Stimulated activated CD8-positive, alpha-beta memory T cell treated with anti-CD3 and anti-CD28 coated beads, Interleukin-4, amount 100 ng/mL, for 4 hours (primary cell): Measurements from ENCODE around the gene ZNF786.
"Not testable (repeated sequence)": the region's sequence is repeated elsewhere in the genome, so short reads cannot be mapped to it uniquely, and the experiment has no call there.

Experiments
- DNase-seq, 2 donors: peaks; one replicate each; pipeline ENCODE4 v3.0.0-alpha.2; 2020; ENCODE audit warnings: low read depth in 2 of 2, low spot score in 1 of 2

Gene ZNF786, protein sequence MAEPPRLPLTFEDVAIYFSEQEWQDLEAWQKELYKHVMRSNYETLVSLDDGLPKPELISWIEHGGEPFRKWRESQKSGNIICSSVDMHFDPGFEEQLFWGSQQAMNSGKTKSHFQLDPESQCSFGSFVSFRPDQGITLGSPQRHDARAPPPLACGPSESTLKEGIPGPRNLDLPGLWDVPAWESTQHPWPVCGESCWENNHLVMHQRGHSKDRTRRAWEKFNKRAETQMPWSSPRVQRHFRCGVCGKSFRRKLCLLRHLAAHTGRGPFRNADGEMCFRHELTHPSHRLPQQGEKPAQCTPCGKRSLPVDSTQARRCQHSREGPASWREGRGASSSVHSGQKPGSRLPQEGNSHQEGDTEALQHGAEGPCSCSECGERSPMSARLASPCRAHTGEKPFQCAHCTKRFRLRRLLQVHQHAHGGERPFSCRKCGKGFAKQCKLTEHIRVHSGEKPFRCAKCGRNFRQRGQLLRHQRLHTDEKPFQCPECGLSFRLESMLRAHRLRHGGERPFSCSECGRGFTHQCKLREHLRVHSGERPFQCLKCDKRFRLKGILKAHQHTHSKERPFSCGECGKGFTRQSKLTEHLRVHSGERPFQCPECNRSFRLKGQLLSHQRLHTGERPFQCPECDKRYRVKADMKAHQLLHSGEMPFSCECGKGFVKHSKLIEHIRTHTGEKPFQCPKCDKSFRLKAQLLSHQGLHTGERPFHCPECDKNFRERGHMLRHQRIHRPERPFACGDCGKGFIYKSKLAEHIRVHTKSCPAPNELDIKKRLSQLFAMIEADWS

DNA sequence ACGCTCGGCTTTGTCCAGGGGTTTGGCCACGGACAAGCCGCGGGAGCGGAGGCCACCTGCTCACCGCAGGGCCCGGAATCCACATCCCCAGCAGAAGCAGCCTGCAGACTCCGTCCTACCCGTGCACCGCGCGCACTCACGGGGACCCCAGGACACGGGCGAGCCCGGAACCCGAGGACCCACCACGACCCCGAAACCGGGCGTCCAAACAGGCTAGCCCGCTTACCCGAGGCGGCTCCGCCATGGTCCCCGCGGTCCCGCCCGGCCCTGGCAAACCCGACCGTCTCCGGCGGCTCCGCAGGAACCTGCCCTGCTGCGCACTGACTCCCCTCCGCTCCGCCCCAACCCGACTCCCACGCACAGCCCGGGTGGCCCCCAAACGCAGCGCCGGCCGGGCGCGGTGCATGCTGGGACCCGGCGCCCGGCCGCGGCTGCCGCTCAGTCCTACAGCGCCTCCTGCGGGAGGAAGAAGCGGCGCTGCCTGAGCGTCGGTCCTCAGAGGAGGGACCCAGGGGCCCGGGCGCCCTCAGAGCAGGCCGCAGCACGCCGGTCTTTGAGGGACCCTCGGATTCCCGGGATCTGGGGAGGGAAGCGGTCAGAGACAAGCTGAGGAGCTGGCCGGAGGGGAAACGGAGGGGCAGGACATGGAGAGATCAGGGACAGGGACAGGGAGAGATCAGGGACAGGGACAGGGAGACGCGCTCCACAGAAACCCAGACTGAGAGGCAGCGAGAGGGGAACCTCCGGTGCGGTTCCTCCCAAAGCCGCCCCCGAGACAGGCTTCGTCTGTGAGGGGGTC is at the start of gene ZNF786:
ZNF786 (minus strand) TSS at position 322 of the 799 bp plus-strand sequence; CDS start at position 244, 78 bp downstream.
- peak; percentile 82 to 93 for DNase-seq

DNA sequence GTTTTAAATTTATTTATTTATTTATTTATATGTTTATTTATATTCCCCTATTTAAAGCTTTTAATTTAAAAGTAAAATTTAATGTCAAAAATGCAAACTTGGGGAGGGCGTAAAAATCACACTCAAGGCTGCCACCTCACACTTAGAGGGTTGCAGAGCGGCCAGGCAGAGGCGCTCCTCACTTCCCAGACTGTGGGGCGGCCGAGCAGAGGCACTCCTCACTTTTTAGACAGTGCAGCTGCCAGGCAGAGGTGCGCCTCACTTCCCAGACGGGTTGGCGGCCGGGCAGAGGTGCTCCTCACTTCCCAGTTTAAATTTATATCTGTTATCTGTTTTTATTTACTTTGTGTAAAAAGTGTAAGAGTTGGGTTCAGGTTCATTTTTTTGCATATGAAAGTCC is 45.6 kb upstream of the ZNF786 start:
- DNase-seq, result no peak

DNA sequence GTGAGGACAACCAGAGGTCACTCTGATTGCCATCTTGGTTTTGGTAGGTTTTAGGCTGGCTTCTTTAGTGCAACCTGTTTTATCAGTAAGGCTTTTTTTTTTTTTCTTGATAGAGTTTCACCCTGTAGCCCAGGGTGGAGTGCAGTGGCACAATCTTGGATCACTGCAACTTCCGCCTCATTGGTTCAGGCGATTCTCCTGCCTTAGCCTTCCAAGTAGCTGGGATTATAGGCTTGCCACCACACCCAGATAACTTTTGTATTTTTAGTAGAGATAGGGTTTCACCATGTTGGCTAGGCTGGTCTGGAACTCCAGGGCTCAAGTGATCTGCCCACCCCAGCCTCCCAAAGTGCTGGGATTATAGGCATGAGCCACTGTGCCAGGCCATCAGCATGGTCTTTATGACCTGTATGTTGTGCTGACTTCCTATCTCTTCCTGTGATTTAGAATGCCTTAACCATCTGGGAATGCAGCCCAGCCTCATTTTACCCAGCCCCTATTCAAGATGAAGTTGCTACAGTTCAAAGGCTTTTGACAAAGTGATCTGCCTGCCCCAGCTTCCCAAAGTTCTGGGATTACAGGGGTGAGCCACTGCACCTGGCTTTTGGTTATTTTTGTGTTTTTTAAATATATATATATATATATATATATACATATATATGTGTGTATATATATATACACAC is 42.7 kb upstream of the ZNF786 start:
- DNase-seq, result no peak

DNA sequence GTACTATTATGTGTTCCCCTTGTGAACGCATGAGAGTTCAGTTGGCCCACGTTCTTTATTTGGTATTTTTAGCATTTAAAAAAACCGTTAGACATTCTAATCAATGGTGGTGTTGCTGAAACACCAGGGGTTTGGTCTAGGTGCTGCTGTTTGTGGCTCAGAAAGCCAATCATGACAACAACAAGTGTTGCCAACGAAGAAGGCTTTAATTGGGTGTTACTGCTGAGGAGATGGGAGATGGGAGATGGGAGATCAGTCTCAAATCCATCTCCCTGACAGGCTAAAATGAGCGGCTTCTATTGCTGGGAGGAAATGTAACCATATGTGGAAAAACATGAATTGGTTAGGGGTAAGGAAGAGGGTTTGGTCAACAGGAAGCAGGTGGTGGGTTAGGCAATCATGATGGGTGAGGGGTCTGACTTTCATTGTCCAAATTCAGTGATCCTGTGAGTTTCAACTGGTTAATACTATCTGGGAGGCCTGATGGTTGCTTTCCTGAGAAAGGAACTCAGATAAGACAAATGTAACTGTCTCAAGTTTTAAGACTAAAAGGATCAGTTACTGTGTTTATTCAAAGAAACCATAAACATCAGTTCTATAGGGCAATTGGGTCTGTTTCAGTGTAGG is 40.2 kb upstream of the ZNF786 start:
- no peak for DNase-seq

DNA sequence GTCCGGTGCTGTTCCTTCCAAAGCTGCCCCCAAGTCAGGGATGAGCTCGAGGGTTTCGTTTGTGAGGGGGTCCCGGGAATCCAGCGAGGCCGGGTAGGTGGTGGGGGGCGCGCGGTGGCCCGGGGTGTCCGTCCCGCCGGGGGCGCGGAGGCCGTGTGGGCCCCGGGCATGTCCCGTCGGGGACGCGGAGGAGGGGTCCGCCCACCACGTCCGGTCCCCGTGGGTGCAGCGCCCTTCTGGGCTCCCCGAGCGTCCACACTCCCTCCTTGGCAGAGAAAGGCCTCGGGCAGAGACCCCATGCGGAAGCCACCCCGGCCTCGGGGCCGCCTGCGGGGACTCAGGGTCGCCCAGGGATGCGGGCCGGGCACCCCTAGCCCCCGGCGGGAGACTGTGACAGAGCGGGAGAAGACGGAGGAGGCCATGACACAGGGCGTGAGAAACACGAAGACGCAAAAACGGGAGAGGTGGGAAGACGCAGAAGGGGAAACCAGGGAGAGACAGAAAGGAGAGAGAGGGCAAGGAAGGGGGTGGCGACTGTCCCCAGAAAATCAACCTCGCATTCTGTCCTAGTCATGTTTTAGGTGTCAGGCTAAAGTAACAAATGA is 36.2 kb upstream of the ZNF786 start:
- peak; percentile 24 to 60 for DNase-seq

DNA sequence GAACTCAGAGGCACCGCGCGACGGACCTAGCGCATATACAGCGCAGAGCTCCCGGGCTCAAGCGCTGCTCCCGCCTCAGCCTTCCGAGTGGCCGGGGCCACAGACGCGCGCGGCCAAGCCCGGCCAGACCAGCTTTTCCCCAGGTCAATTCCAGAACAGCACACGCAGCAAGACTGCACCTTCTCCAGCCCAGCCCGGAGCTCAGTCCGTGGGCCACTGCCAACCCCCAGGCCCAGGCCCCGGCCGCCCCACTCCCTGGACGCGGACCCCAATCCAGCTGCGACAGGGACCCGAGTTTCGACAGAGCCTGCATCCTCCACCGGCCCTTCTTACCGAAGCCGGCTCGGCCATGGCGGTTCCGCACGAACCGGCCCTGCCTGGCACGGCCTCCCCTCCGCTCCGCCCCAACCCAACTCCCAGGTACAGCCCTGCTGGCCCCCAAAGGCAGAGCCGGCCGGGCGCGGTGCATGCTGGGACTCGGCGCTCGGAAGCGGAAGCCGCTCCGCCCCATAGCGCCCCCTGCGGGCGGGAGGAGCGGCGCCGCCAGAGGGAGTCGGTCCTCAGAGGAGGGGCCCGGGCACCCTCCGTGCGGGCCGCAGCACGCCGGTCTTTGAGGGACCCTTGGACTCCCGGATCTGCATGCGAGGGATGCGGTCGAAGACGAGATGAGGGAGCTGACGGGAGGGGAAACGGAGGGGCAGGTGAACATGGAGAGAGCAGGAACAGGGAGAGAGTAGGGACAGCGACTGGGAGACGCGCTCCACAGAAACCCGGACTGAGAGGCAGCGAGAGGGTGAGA is 35.5 kb upstream of the ZNF786 start, which contains the start of gene ZNF425:
ZNF425 (minus strand) TSS at position 462 of the 799 bp plus-strand sequence; CDS start at position 351, 111 bp downstream.
- peak; percentile 85 for DNase-seq

DNA sequence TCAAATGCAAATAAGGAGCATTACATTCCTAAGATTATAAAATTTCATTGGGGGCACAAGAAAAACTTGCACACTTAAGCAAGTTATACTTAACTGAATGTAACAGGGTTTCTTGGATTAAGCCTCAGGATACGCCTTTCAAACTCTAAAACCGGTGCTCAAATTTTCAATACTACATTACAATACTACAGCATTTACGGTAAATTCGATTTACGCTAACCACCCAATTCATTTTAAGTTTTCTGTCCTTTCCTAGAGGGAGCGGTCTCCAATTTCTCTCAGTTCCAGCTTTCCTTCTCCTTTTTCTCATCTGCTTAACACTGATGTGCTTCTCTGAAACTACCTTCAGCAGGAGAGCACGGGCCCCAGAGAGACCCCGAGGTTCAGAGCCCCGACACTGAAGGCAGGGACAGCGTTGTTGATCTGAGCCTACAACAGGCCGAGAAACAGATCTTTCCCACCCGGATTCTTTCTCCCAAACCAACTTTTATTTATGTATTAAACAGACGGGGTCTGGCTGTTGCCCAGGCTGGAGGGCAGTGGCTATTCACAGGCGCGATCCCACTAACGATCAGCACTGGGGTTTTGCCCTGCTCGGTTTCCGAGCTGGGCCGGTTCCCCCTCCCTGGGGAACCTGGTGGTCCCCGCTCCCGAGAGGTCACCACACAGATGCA is 34.8 kb upstream of the ZNF786 start:
- DNase-seq, result no peak

DNA sequence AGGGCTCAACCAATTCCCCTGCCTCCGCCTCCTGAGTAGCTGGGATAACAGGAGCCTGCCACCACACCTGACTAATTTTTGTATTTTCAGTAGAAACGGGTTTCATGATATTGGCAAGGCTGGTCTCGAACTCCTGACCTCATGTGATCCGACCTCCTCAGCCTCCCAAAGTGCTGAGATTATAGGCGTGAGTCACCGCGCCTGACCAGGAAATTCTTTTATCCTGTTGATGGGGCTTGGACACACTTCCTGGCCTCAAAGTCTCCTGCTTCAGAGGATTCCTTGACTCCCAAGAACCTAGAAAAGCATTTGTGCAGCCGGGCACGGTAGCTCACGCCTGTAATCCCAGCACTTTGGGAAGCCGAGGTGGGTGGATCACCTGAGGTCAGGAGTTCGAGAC is 19.5 kb upstream of the ZNF786 start:
- DNase-seq, result no peak

DNA sequence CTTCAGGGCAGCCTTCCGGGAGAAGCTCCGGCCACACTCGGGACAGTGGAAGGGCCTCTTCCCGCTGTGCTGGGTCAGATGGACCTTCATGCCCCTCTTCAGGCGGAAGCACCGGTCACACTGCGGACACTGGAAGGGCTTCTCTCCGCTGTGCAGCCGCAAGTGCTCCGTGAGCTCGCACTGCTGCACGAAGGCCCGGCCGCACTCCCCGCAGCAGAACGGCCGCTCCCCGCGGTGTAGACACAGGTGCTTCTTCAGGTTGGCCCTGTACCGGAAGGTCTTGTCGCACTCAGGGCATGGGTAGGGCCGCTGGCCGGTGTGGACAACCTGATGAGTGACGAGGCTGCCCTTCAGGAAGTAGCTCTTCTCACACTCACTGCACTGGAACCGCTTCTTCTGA is 14.2 kb upstream of the ZNF786 start:
- no peak for DNase-seq

DNA sequence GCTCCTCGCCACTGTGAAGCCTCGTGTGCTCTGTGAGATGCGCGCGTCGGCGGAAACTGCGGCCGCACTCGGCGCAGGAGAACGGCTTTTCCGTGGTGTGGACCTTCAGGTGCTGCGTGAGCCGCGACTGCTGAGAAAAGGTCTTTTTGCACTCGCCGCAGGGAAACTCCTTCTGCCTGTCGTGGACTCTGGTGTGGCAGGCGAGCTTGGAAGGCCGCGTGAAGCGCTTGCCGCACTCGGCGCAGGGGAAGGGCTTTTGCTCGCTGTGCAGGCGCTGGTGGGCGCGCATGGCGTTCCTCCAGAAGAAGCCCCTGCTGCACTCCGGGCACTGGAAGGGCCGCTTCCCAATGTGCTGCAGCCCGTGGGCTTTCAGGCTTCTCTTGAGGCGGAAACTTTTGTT is 13.7 kb upstream of the ZNF786 start:
- DNase-seq, result no peak

DNA sequence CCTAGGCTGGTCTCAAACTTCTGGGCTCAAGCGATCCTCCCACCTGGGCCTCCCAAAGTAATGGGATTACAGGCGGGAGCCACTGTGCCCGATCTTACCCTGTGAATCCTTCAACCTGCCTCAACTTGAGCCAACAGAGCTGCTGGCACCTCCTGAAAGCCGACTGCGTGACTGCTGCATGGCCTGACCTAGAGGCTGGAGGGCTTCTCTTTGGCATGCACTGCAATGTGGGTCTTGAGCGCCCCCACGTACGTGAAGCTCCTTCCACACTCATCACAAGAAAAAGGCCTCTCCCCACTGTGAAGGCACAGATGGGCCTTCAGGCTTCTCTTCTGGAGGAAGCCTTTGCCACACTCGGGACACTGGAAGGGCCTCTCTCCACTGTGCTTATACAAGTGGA is 12.9 kb upstream of the ZNF786 start:
- DNase-seq, result no peak

DNA sequence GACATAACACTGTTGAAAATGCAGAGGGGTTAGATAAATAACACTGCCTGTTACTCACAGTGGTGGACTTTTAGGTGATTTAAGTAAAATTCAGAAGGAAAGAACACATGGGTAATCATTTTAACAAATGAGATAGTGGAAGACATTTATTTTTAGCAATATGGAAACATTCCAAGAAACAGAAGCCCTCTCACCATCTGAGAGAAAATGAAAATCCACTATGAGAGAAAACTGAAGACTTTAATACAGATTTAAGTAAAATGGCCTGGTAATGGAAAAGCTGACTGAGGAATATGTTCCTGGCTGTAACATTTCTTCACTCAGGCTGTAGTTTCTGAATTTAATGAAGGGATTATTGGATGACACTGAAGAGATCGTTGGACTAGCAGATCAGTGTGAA is 12.1 kb upstream of the ZNF786 start:
- no peak for DNase-seq

DNA sequence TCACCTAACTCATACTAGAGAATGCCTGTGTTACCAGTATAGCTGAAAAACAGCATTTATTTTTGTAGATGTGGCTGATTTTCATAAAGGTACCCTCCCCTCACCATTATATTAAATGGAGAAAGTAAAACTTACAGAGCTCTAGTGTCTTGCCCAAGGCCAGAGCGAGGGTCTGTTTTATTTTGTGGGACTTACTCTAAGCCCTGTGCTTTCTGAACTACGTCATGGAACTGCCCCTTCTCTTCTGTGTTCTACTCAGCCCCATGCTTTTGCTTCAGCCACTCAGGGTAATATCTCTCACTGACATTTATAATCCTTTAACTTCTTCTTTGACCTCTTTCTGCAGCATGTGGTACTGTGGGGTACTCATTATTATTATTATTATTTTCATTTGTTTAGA is 10.3 kb upstream of the ZNF786 start:
- no peak for DNase-seq

DNA sequence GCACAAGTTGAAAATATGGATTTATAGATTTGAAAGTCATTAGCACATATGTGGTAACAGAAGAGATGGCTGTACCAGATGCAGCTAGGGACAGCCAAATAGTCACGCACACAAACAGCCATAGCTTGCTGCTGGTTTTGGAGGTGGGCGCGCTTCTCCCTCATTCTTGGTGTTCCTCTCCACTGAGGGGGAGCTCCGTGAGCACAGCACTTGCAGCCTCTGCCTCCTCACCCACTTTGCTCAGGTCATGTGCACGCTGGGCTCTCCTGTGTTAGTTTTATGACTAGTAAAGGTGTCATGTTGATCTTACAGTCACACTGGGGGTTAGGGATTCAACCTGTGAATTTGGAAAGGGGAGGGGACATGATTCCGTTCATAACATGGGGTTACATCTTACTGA is 8.5 kb upstream of the ZNF786 start:
- no peak for DNase-seq

DNA sequence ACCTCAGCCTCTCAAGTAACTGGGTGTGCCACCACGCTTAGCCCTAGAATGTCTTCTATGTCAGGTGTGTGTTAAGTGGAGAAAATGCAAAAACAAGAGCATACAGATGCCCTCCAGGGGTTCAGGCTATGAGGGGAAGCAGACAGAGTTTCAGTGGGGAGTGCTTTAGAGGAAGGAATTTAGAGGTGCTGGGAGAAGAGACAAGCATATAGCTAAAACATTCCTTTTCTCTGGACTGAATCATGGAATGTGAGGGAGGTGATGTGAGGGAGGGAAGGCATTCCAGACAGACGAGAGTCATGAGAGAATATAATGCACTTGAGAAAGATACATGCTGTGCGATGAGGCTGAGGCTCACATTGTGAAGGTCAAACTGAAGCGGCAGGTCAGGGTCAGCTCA is 6.6 kb upstream of the ZNF786 start:
- no peak for DNase-seq

DNA sequence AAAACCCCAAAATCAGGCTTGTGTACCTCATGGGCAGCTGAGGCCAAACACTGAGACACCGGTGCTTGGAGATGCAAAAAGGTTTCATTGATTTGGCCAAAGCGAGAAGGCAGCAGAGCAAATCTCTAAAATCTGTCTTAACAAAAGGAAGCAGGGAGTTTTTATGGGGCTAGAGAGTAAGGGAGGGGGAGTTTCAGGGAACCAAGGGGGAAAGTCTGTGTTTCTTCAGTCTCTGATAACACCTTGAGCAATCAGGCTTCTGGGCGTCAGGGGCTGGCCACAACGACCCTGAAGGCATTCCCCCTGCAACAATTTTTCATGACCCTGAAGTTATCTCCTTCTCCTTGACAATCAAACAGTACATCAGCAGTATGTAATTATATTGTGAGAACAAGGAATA is 2.7 kb upstream of the ZNF786 start:
- no peak for DNase-seq

DNA sequence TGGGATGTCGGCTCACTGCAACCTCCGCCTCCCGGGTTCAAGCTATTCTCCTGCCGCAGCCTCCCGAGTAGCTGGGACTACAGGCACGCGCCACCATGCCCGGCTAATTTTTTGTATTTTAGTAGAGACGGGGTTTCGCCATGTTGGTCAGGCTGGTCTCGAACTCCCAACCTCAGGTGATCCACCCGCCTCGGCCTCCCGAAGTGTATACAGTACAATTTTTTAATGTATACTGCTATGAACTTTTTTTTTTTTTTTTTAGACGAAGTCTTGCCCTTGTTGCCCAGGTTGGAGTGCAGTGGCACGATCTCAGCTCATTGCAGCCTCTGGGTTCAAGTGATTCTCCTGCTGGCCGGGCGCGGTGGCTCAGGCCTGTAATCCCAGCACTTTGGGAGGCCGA is 1.7 kb upstream of the ZNF786 start:
- DNase-seq, result not testable (repeated sequence)

DNA sequence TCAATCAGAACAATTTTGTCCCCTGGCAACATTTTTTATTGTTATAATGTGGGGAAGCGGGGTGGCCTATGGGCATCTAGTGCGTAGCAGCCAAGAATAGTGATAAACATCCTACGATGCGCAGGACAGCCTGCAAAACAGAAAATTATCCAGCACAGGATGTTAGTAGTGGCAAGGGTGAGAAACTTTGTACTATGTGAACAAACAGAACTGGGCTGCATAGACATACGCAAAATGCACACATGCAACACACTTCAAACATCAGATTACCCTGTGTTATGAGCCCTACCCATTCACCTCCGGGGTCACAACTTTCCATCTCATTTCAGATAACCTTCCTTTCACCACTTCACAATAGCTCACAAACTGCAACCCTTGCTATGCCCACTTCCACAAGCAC is 3.1 kb downstream of the ZNF786 start:
- DNase-seq, result no peak

DNA sequence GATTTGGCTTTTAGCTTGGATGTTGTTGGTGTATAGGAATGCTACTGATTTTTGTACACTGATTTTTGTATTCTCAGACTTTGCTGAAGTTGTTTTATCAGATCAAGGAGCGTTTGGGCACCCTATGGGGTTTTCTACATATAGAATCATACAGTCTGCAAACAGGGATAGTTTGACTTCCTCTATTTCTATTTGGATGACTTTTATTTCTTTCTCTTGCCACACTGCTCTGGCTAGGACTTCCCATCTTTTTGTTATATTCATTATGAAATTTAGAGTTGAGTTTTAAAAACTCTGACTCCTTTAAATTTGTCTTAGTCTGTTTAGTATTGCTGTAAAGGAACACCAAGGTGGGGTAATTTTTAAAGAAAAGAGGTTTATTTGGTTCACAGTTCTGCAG is 4.7 kb downstream of the ZNF786 start:
- no peak for DNase-seq
